Stimulated activated CD8-positive, alpha-beta memory T cell treated with anti-CD3 and anti-CD28 coated beads, Interleukin-12 subunit alpha, Interleukin-12 subunit beta, amount 100 ng/mL, for 24 hours (primary cell): ENCODE data around the gene WFDC6.
"Not testable (repeated sequence)": the region's sequence is repeated elsewhere in the genome, so short reads cannot be mapped to it uniquely, and the experiment has no call there.

ENCODE experiments used
- DNase-seq: peaks from one replicate; pipeline ENCODE4 v3.0.0-alpha.2; 2020; ENCODE audit errors: extremely low read depth

Gene WFDC6

GRCh38 chr20:45539382-45539781 lies at the start of gene WFDC6:
TSS of gene WFDC6 (minus strand) at chr20:45539482. CDS start at chr20:45539407, 75 bp downstream.
- DNase-seq, result no peak

DNA sequence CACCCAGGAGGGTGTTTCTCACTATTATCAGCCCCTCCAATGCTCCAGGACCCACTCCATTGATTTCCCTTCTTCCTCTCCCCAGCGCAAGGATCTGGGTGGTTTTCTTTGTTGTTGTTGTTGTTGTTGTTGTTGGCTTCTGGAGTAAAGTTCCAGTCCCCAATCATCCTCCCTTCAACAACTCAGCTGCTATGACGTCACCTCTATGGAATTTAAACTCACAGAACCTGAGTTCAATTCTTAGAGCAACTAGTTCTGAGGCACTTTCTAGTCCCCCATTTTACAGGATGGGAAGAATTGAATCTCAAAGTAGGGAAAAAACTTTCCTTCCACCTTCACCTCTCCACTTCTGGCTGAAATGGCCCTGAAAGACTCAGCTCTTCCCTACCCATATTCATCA lies 49.5 kb upstream of the WFDC6 start:
- DNase-seq, result no peak

- DNase-seq, result not testable (repeated sequence)
Observed at GRCh38 chr20:45585986-45586385, 46.7 kb upstream of the WFDC6 start.

DNA sequence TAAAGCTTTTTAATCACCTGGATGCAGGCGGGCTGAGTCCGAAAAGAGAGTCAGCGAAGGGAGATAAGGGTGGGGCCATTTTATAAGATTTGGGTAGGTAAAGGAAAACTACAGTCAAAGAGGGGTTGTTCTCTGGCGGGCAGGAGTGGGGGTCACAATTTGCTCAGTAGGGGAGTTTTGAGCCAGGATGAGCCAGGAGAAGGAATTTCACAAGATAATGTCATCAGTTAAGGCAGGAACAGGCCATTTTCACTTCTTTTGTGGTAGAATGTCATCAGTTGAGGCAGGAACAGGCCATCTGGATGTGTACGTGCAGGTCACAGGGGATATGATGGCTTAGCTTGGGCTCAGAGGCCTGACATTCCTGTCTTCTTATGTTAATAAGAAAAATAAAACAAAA lies 45.0 kb upstream of the WFDC6 start:
- not testable (repeated sequence) for DNase-seq

DNA sequence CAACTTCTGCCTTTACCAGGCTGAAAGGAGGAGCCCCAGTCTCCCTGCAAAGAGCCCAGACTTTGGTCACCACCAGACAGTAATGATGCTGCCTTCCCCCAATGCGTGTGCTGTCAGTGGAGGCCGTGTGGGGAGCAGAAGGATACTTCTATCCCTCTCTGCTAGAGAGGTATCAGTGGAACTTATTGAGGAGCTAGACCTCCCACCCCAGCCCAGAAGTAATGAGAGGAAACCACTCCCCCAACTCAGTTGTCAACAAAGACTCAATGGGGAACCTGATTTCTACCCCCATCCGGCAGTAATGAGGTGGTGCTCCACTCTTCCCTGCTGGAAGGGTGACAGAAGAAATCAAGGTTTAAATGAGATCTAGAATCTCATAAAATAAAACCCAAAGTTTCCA lies 44.2 kb upstream of the WFDC6 start:
- no peak for DNase-seq

GRCh38 chr20:45581702-45582101 lies 42.4 kb upstream of the WFDC6 start:
- no peak for DNase-seq

GRCh38 chr20:45579184-45579583 lies 39.9 kb upstream of the WFDC6 start, which contains the start of gene WFDC8:
TSS of gene WFDC8 (minus strand) at chr20:45579284. CDS start at chr20:45579247, 37 bp downstream.
- no peak for DNase-seq

- DNase-seq, result no peak
Observed at GRCh38 chr20:45578231-45578630, 38.9 kb upstream of the WFDC6 start.

DNA sequence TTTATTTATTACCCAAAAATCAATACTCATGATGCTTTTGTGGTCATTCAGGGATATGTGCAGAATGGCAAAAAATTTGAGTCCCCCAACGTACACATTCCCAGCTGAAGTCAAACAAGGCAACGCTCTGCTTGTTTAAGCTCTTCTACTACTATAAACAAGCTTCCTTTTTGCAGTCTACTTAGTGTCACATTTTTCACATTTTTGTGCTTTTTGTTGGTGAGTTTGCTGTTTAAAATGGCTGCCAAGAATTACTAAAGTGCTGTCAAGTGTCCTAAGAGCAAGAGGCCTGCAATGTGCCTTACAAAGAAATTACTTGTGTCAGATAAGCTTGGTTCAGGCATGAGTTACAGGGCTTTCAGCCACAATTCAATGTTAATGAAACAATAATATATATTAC lies 37.7 kb upstream of the WFDC6 start:
- DNase-seq, result no peak

GRCh38 chr20:45575931-45576330 lies 36.6 kb upstream of the WFDC6 start:
- no peak for DNase-seq

DNA sequence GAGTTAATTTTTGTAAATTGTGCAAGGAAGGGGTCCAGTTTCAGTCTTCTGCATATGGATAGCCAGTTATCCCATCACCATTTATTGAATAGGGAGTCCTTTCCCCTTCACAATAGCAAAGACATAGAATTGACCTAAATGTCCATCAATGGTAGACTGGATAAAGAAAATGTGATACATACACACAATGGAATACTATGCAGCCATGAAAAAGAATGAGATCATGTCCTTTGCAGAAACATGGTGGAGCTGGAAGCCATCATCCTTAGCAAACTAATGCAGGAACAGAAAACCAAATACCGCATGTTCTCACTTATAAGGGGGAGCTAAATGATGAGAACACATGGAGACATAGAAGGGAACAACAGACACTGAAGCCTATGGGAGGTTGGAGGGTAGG lies 30.4 kb upstream of the WFDC6 start:
- not testable (repeated sequence) for DNase-seq

GRCh38 chr20:45564760-45565276 lies 25.5 kb upstream of the WFDC6 start:
- DNase-seq, result no peak

GRCh38 chr20:45555198-45555597 lies 15.9 kb upstream of the WFDC6 start:
- DNase-seq, result no peak

- DNase-seq, result no peak
Observed at GRCh38 chr20:45552456-45552855, 13.2 kb upstream of the WFDC6 start.

GRCh38 chr20:45550765-45551164 lies 11.5 kb upstream of the WFDC6 start:
- DNase-seq, result no peak

- no peak for DNase-seq
Observed at GRCh38 chr20:45548410-45548809, 9.1 kb upstream of the WFDC6 start.

- DNase-seq, result no peak
Observed at GRCh38 chr20:45547206-45547770, 8.0 kb upstream of the WFDC6 start, which contains the start of gene EPPIN. TSS of gene EPPIN (minus strand) at chr20:45547401. CDS start at chr20:45547357, 44 bp downstream.

- no peak for DNase-seq
Observed at GRCh38 chr20:45545754-45546453, 6.6 kb upstream of the WFDC6 start.

DNA sequence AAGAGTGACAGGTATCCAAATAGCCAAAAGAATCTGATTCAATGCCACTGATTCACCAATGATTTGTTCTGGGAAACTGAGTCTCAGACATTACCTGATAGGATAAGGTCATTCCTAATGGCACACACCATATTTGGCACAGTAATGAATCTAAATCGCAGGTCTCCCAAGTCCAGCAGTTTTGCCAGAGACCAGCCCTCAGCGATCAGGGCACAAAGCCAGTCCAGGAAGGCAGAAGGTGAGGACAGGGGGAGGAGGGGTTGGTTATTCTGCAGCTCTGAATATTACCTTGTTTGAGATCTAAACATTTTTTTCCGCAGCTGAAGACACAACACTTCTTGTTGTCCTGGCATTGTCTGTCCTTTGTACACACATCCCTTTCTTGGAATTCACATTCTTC lies 6.1 kb upstream of the WFDC6 start:
- no peak for DNase-seq

- no peak for DNase-seq
Observed at GRCh38 chr20:45538209-45538799, 978 bp downstream of the WFDC6 start.

GRCh38 chr20:45527294-45527693 lies 12.0 kb downstream of the WFDC6 start:
- DNase-seq, result no peak

DNA sequence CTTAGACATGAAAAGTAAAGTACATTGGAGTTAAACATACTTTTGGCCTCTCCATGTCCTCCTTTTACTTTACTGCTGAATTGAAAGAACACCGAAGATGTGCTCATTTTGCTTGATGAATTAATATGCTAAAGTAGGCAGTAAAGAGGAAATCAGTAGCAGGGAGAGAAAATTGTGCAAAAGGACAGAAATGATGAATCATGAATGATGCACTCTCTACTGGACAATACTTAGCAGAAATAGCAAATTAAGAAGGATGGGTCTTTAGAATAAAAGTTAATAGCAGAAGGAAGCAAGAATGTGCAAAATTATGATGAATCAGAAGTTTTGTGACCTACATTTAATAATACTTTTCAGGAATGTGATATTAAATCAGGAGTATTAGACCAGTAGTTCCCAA lies 15.5 kb downstream of the WFDC6 start:
- DNase-seq, result no peak

GRCh38 chr20:45518282-45518681 lies 21.0 kb downstream of the WFDC6 start:
- DNase-seq, result no peak
